ENCODE results near the gene CACNA1F.
A peak's percentile ranks its signal among the peaks of the same experiment; 100 is the strongest.
"Not testable (repeated sequence)": the region's sequence is repeated elsewhere in the genome, so short reads cannot be mapped to it uniquely, and the experiment has no call there.

Gene CACNA1F

GRCh38 chrX:49174723-49175122 lies 58.4 kb downstream of the CACNA1F start:
- DNase-seq (ENCODE audit: low spot score) = no peak

DNA sequence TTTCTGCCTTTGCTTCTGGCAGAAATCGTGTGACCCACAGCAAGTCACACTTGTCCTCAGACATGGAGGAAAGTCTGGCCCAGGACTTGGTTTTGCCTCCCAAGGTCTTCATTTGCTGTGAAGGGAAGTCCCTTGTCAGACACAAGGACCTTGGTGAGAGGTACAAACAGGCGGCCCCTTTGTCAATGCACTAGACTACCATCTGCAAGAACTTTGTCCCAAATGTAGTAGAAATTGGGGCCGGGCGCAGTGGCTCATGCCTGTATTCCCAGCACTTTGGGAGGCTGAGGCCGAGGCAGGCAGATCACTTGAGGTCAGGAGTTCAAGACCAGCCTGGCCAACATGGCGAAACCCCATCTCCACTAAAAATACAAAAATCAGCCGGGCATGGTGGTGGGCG lies 59.6 kb downstream of the CACNA1F start:
- DNase-seq (ENCODE audit: low spot score) = not testable (repeated sequence)

- no peak for DNase-seq (ENCODE audit: low spot score)
Observed at GRCh38 chrX:49172280-49172780, 60.8 kb downstream of the CACNA1F start.

DNA sequence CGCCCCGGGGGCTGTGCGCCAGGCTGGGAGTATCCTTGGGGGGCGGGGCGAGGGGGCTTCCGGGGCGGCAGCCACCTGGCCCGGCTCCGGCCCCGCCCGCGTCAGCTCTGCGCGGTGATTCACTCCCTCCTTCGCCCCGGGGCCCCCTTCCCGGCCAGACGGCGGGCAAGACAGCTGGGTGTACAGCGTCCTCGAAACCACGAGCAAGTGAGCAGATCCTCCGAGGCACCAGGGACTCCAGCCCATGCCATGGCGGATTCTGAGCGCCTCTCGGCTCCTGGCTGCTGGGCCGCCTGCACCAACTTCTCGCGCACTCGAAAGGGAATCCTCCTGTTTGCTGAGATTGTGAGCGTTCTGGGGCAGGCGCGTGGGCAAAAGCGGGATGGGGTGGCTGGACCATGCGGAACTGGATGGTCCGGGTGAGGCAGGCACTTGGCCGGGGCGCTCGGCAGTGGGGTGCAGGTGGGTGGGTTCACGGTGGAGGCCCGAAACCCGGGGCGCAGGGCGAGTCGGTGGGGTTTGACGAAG lies 61.3 kb downstream of the CACNA1F start, which contains the start of gene PLP2:
TSS of gene PLP2 (plus strand) at position 147 of the 528 bp plus-strand sequence. CDS start at position 250, 103 bp downstream.
- DNase-seq (ENCODE audit: low spot score) = no peak

GRCh38 chrX:49167740-49168108 lies 65.4 kb downstream of the CACNA1F start:
- DNase-seq (ENCODE audit: low spot score) = no peak

GRCh38 chrX:49166914-49167739 lies 66.0 kb downstream of the CACNA1F start:
- no peak for DNase-seq (ENCODE audit: low spot score)

GRCh38 chrX:49165901-49166881 lies 66.9 kb downstream of the CACNA1F start:
- no peak for DNase-seq (ENCODE audit: low spot score)

DNA sequence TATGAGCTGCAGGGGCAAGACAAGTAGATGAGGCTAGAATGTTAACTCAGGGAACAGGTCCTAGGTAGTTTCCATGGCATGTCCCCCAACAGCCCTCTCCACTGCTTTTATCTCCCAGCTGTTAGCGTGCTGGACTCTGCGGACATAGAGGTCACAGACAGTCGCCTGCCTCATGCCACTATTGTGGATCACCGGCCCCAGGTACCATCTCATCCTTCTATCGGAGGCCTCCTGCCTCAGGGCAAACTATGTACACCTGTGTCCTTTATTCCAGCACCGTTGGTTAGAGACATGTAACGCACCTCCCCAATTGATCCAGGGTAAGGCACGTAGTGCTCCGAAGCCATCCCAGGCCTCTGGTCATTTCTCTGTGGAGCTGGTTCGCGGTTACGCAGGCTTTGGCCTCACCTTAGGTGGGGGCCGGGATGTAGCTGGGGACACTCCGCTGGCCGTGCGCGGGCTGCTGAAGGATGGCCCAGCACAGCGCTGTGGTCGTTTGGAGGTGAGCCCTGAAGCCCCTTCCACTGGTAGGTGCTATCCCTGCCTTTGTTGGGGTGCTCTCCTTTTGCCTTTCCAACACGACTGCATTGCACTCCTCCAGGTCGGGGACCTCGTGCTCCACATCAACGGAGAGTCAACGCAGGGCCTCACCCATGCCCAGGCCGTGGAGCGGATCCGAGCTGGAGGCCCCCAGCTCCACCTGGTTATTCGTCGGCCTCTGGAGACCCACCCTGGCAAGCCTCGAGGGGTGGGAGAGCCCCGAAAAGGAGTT lies 68.4 kb downstream of the CACNA1F start:
- no peak for DNase-seq (ENCODE audit: low spot score)

- peak; percentile 99 for DNase-seq (ENCODE audit: low spot score)
Observed at GRCh38 chrX:49163555-49164419, 69.4 kb downstream of the CACNA1F start.

DNA sequence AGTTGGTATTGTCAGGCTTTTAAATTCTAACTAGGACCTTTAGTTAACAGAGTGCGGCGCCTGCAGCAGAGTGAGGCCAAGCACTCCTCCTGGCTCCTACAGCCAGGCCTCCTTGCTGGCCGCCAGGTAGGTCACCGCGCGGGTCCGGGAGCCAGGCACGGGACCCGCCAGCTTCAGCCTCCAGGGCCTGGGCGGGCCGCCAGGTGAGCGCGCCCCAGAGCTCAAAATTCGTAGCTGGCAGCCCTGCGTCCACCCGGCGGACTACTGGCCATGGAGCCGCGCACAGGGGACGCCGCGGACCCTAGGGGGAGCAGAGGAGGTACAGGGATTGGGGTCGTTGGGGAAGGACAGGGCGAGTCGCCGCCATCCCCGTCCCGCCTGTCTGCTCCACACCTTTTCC lies 70.5 kb downstream of the CACNA1F start, which contains the start of gene MAGIX:
TSS of gene MAGIX (plus strand) at position 139 of the 400 bp plus-strand sequence. CDS start at position 271, 132 bp downstream.
- DNase-seq (ENCODE audit: low spot score) = no peak

DNA sequence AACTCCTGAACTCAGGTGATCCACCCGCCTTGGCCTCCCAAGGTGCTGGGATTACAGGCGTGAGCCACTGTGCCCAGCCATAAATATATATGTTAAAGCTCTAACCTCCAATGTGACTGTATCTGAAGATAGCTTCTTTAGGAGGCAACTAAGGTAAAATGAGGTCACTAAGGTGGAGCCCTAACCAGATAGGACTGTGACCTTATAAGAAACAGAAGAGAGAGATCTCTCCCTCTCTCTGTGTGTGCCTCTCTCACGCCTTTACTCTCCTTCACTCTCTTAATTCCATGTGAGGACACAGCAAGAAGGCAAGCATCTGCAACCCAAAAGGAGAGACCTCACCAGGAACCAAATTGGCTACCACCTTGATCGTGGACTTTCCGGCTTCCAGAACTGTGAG lies 71.5 kb downstream of the CACNA1F start:
- DNase-seq (ENCODE audit: low spot score) = no peak

- DNase-seq (ENCODE audit: low spot score) = no peak
Observed at GRCh38 chrX:49160908-49161307, 72.2 kb downstream of the CACNA1F start.

DNA sequence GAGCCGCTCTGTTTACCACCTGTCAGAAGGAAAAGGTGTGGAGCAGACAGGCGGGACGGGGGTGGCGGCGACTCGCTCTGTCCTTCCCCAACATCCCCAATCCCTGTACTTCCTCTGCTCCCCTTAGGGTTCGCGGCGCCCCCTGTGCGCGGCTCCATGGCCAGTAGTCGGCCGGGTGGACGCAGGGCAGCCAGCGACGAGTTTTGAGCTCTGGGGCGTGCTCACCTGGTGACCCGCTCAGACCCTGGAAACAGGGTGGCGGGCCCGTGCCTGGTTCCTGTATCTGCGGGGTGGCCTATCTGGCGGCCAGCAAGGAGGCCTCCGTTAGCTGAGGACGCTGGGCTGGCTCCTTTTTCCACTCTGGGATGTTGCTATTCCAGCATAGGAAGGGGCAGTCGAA lies 75.9 kb downstream of the CACNA1F start:
- no peak for DNase-seq (ENCODE audit: low spot score)

DNA sequence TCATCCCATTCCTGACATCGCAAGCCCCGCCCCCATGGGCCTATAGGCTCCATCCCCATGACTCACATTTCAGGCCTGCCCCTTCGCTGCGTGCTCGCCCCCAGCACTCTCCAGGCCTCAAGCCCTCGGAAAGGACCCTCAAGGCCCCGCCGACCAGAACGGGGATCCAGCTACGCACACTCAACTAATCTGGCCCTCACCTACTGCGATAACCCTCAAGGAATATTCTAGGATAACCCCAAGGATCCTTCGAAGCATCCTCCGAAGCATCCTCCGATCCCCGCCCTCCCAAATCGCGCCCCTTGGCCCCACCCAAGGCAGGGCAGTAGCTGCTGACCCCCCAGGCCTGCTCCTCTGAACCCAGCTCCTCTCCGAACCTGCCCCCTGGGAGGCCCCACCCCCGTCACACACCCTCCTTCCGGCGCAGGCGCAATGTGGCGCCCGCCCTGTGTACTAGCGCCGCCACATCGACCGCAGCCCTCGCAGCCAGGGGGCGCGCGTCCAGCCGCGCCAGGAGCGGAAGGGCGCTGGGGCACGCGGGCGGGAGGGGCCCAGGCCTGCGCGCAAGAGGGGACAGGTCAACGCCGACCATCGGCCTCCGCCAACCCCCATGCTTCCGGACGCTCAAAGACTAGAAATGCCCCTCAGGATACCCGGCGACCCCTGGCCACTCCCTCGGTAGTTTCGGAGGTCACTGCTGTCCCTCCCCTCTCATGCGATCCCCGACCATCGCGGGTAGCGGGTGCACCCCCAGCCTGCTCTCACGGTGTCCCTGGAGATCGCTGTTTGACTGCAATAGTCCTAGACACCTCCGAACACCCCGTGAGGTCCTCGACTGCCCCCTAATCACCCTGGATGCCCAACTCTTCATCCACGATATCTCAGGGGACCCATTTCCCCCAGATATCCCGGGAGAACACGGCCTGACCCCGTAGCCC lies 77.0 kb downstream of the CACNA1F start:
- peak; percentile 68 for DNase-seq (ENCODE audit: low spot score)

- no peak for DNase-seq (ENCODE audit: low spot score)
Observed at GRCh38 chrX:49155243-49155899, 77.8 kb downstream of the CACNA1F start.
